Limb (tissue), 2 donors: Measurements from ENCODE around the gene ARL11.
"Not testable (repeated sequence)": the region's sequence is repeated elsewhere in the genome, so short reads cannot be mapped to it uniquely, and the experiment has no call there.

Experiments used
- DNase-seq, 2 donors: peaks; one replicate each; pipeline ENCODE4 v3.0.0-alpha.2; 2016; ENCODE audit errors: extremely low spot score in 2 of 2

ARL11 gene

DNA sequence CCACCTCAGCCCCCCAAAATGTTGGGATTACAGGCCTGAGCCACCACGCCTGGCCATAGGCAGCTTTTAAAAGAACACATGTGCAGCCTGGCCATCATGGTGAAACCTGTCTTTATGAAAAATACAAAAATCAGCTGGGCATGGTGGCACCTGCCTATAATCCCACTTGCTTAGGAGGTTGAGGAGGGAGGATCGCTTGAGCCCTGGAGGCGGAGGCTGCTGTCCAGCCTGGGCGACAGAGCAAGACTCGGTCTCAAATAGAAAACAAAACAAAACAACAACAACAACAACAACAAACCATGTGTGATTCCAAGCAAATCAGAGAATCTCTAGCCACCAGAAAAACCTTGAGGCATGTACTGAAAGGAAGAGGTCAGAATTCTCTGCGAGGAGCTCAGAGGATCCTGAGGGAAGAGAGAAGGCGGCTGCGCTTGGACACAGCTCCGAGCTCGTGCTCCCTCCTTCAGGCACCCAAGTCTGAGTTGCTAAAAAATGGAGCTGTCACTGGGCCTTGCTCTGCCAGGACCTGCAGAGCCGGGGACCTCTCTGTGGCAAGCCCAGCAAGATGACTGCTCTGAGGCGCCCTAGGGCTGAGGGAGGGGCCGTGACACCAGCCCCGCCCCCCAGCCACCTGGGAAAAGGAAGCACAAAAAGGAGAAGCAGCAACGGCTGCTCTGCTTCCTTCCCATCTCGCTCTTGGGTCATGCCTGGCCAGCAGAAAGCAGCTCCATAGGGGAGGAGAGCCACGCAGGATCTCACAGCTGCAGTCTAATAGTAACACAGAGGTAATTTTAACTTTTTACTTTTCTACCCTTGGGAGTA is at the start of gene ARL11:
TSS of gene ARL11 (plus strand) at position 677 of the 822 bp plus-strand sequence. CDS start 1,941 bp downstream, outside the sequence.
- peak in 1 of 2 donors; percentile 52 for DNase-seq

DNA sequence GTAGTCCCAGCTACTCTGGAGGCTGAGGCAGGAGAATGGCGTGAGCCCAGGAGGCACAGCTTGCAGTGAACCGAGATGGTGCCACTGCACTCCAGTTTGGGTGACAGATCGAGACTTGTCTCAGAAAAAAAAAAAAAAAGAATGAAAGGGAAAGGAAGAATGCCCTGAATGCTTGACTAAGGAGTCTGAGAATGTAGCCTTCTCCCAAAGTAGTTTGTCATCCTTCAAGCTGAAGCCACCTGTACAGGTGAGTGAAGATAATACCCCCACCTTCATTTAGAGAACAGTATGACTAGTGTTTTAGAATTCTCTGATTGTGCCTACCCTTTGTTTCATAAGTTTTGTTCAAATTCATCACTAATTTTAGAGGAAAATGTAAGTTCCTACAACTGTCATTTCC is 48.8 kb upstream of the ARL11 start:
- no peak for DNase-seq

DNA sequence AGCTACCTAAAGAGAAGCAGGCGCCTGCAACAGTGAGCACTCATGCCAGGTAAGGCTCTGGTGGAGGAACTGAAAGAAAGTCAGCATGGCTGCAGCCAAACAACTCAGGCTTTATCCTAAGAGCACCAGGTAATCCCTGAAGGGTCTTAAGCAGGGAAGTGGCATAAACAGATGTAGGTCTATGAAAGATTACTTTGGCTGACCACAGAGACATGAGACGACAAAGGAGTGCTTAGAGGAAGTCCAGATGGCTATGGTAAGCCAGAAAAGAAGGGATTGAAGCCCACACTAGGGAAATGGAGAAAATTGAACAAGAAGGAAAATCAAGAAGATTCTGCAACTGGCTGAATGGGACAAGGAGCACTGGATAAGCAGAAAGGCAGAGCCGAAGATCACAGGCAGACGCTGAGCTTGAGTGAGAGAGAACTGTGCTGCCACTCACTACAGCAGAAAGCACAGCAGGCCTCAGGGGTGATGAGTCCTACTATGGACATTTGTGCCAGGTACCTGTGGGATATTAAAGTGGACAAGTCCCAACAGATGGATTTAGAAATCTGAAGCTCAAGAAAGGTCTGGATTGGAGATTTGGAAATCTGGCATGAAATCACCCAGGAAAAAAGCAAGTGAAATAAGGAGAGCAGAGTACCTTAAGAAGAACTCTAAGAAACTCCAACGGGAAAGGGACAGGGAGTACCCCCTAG is 47.2 kb upstream of the ARL11 start:
- no peak for DNase-seq

DNA sequence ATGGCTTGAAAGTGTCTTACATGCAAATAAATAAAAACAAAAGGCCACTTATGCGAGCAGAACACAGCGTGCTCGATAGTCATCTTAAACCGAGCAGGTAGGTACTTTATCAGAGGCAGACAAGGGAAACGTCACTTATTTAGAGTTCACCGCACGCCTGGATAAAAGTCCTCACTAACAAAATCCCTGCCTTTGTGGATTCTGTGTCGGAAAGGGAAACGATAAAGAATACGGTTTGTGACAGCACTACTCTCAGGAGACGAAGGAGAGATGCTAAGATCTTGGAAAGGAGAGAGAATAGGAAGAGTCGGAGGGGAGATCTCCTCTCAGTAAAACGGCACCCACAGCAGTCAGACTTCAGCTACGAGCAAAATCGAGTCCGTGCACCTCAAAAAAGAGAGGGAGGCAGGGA is 43.5 kb upstream of the ARL11 start:
- DNase-seq: no peak

DNA sequence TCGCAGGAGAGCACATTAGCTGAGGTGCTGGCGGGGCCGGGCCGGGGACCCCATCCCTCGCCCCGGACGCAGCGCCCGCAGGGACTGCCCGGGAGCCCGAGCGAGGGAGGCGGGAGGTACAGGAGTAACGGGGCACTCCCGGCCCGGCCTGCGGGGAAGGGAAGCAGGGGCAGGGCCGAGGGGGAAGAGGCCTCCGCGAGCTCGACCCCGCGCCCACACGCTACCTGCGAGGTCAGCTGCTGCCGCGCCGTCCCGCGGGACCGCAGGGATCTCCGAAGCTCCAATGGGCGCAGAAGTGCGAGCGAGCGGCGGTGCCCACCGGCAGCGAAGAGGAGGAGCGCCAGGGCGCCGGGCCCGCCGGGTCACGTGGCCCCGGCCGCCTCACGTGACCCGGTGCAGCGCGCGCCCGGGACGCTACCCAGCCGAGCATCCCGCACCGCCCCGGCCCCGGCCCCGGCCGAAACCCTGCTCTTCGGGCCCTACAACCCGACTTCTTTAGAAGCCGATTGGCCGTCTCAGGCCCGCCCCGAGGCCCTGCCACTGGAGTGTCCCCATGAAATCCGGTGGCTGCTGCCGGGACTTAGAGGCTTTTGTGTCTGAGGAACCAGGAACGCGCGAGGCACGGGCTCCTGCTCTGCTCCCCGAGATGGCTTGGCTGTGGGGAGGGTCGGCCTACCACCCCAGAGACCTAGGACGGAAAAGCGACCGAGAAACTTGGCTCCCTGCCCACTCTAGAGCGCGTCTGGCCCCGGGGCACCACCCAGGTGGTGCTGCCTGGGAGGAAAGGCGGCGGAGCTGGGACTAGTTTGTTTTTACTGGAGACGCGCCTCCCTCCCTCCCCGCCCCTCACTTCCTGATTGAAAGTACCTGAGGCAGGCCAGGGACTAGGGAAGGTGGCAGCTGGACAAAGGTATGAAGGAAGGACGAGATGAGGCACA is 42.8 kb upstream of the ARL11 start, which contains the start of gene RCBTB1:
TSS of gene RCBTB1 (minus strand) at position 339 of the 938 bp plus-strand sequence. CDS start 18,279 bp downstream, outside the sequence.
- DNase-seq: peak; percentile 74 to 85

DNA sequence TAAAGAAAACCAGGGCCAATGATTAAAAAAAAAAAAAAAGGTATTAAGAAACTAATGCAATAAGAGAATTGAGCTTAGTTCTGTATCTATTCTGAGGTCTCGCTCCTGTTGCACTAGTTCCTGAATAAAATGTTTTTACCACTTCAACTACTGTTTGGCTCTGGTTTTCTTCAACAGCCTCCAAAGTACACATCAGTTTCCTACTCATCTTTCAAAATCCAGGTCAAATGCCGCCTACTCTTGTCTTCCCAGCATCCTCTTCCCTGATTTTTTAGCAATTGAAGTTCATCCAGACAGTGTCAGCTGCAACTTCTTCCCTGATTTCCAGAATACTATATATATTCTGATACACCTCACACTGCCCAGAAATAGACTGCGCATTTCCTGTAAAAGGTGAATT is 41.6 kb upstream of the ARL11 start:
- no peak for DNase-seq

DNA sequence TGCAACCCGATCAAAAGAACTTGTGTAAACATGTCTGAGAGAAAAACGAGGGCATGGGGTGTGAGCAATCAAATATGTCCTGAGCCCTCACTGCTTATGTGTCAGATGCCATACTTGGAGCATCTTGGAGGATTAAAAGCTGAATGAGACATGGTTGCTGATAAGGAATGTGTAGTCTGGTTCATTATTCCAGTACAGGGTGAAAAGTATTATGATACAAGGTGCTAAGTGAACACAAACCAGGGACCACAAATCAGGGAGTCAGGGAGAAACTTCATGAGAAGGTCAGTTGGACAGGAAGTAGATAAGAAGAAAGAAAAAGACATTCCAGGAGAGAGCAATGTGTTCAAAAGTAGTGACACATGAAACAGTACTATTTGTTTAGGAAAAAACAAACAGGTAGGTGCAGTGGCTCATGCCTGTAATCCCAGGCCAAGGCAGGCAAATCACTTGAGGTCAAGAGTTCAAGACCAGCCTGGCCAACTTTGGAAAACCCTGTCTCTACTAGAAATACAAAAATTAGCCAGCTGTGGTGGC is 40.9 kb upstream of the ARL11 start:
- no peak for DNase-seq

DNA sequence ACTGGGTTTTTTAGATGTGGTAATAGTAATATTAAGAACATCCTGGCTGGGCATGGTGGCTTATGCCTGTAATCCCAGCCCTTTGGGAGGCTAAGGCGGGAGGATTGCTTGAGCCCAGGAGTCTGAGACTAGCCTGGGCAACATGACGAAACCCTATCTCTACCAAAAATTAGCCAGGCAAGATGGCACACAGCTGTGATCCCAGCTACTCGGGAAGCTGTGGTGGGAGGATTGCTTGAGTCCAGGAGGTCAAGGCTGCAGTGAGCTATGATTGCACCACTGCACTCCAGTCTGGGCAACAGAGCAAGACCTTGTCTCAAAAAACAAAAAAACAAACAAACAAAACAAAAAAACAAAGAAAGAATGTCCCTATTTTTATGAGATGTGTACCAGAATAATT is 37.6 kb upstream of the ARL11 start:
- not testable (repeated sequence) for DNase-seq

DNA sequence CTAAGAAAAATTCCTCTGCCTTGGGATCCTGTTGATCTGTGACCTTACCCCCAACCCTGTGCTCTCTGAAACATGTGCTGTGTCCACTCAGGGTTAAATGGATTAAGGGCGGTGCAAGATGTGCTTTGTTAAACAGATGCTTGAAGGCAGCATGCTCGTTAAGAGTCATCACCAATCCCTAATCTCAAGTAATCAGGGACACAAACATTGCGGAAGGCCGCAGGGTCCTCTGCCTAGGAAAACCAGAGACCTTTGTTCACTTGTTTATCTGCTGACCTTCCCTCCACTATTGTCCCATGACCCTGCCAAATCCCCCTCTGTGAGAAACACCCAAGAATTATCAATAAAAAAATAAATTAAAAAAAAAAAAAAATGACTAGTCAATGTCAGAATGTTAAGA is 34.4 kb upstream of the ARL11 start:
- DNase-seq: not testable (repeated sequence)

DNA sequence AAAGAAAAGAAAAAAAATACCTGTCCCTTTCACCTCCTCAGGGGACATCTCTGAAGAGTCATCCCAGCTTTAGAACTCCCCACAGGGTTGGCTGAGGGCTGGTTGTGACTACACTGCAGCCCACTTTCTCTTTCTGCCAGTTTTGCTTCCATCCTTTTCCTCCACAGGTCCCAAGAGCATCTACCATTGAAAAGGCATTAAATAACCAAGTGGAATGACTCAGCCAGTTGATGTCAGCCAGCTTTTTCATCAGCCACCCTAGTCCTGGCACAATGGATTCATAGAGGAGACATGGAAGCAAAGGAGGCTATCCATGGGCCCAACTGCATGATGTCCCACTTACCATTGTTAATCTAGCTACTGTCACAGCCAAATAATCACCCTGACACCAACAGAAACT is 33.7 kb upstream of the ARL11 start:
- no peak for DNase-seq

DNA sequence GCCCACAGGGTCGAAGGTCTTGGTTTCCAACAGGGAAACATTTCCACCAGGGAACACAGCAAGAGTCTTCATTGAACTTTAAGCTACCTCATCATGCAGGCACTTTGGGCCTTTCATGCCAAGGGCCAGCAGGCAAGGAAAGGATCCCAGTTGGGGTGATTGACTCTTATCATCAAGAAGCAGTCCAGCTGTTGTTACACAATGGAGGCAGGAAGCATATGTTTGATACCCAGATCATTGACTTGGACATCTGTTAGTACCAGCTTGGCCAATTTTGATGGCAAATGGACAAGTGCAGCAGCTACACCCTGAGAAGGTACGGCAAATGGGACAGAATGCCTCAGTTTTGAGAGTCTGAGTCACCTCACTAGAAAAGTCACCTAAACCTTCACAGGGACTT is 32.1 kb upstream of the ARL11 start:
- no peak for DNase-seq

DNA sequence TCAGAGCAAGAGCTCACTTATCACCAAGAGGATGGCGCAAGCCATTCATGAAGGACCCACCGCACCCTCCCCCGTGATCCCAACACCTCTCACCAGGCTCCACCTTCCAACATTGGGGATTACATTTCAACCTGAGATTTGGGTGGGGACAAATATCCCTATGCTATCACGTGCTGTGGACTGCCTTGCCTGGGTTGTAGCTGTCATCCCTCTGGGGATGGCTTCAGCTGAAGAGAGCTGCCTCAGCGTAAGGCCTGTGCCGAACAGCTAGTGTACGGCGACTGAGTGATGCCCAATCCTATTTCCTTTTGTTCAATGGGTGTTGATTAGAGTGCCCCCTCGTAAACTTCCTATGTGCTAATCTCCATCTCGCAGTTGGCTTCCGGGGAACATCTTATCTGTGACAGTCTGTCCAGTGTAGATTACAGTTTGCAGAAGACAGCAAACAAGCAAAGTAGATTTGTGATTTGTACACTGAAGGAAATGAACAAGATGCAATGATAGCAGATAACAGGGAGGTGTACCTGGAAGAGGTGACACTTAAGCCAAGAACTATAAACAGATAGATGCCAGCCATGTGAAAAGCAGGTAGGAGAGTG is 31.2 kb upstream of the ARL11 start:
- DNase-seq: no peak

DNA sequence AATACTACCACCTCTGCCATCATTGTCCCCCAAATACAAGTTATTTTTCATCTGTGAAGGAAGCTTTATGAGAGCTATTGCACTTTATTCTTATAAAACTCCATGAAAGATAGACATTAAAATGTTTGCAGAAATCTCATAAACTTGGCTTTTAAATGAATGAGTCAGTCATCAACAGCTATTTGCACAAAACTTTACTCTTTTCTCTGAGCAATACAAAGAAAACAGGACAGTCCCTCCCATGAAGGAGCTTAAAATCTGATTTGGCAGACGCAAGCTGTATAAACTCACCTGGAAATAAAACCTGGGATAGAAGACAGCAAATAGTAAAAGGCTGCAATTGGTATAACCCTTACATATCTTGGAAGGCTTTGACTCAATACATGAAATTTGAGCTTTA is 26.3 kb upstream of the ARL11 start:
- no peak for DNase-seq

DNA sequence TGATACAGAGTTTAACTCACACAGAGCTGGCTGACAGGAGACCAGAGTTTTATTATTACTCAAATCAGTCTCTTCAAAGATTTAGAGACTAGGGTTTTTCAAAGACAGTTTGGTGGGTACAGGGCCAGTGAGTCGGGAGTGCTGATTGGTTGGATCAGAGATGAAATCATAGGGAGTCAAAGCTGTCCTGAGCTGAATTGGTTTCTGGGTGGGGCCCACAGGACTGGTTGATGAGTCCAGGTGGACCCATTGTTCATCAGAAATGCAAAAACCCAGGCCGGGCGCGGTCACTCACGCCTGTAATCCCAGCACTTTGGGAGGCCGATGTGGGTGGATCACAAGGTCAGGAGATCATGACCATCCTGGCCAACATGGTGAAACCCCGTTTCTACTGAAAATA is 25.7 kb upstream of the ARL11 start:
- DNase-seq: not testable (repeated sequence)

DNA sequence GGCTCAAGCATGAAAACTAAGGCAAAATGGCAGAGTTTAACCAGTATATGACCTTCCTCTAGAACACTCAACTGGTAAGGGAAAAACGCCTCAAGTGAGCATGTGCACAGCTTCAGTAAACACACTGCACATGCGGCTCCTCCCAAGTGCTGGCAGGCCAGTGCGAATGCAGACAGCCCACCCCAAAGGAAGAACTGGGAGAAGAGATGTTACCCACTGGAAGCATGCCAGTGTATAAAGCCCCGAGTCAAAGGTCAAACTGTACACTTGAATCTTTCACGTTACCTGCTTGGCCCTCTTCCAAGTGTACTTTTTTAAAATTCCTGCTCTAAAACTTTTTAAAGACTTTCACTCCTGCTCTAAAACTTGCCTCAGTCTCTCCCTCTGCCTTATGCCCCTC is 23.7 kb upstream of the ARL11 start:
- no peak for DNase-seq

DNA sequence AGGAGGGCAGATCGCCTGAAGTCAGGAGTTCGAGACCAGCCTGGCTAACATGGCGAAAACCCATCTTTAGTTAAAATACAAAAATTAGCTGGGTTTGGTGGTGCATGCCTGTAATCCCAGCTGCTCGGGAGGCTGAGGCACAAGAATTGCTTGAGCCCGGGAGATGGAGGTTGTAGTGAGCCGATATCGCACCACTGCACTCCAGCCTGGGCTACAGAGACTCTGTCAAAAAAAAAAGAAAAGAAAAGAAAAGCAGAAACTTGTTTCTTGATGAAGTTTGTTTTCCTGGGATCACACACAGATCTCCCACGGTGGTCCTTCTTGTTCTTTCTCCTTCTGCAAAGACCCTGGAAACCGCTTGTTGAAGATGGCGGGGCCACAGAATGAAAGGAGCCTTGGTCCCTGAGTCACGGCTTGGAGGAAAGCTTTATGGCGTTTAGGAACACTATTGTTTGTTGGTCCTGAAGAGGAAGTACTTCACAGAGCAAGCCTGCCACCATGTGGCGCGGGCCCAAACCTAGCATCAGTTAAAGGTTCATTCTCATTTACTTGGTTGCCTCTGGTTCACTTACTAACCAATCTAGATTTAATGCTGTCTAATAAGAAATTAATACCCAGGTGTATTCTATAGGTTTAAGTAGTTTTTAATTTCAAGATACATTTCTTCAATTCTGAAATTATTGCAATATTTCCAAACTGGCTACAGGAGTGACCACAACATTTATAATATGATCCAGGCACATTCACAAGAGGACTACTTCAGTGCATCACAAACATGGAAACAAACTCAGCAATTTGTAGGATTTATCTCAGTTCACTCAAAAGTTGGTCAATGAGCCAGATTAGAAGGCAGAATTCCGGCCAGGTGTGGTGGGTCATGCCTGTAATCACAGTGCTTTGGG is 21.3 kb upstream of the ARL11 start:
- DNase-seq: peak; percentile 84 to 87

DNA sequence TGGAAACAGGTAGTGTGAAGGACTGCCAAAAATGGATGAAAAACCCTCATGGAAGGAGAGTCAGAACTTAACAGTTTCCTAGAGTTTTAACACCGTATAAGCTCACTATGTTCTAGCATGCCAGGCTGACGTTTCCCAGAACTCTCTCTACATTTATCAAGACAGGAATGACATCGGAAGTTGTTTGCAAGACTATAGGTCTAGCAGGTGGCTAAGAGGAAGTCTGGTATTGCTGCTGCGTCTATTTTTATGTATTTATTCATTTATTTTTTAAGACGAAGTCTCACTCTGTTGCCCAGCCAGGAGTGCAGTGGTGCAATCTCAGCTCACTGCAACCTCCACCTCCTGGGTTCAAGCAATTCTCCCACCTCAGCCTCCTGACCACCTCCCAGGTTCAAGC is 20.5 kb upstream of the ARL11 start:
- no peak for DNase-seq

DNA sequence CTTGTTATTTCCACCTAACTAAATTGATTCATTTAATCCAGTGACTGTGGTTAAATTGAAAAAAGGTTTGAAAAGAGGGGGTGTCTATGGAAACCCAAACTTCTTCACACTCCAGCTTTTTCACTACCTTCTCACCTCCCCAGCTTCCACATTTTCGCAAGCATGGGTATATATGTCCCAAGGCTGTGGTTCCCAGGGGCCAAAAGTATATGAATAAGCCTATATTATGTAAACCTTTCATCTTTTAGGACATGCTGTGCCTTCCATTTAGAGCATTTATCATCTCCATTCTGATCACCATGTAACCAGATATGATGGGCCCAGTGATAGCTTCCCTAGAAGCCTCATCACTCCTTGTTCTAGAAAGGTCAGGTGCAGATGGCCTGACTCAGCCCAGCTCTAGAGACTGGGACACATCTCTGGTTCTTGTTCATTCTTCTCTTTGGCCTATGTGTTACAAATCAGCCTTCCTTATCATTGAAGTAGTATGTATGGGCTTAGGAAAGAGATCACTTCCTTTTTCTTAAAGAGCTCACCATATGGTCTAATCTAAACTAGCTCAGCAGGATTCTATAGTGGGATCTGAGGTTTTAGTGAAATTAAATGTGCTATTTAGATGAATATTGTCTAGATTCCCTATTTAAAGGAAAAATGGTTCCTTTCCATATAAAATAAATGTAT is 19.5 kb upstream of the ARL11 start:
- DNase-seq: no peak

DNA sequence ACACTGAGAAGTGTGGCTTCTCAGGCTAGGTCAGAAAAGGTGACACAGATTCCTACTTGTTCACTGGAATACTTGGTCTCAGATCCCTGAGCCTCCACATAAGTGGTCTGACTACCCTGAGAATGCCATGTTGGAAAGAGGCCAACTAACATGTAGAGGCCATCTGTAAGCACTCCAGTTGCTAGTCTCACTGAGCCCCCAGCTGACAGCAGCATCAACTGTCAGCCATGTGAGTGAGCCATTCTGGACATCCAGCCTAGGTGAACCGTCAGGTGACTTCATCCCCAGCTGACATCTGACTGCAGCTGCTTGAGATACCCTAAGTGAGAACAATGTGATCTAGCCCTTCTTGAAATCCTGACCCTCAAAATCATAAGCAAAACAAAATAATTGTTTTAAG is 18.1 kb upstream of the ARL11 start:
- no peak for DNase-seq
